Measurements from ENCODE around the gene RABGAP1. TPM values are rescaled to one million over a fixed set of nuclear protein-coding genes. Genes with fewer than 3 reads are reported as not detected.

The RABGAP1 gene
- total and polyA plus RNA-seq, 4 donors = 30.8 to 100 (median 69.7) TPM

- intact Hi-C loops (cut with DNase I) = no loop called here
- H3K4me3 ChIP-seq (ENCODE audit: low read length in 2 of 2) = no peak overlapping the region
- H3K27ac ChIP-seq (ENCODE audit: low read depth in 1 of 2, low read length in 2 of 2) = no peak overlapping the region
- peaks cover 0 to 2% of the 10 kb centered on the region in 2 donors for H3K4me1 ChIP-seq (ENCODE audit: control insufficient read depth in 1 of 2, insufficient read depth in 2 of 2, low read length in 2 of 2)
- H3K9me3 ChIP-seq (ENCODE audit: control insufficient read depth, low read length) = no peaks in the 10 kb centered on the region
- WGBS, 2 donors = 54 to 70% methylated on average over 1 of the region's 1 CpG
- no peaks in the 10 kb centered on the region for H3K36me3 ChIP-seq (ENCODE audit: control insufficient read depth in 1 of 2, insufficient read depth in 2 of 2, low read length in 1 of 2)
- no peaks in the 10 kb centered on the region for H3K27me3 ChIP-seq (ENCODE audit: control insufficient read depth in 1 of 2, insufficient read depth in 2 of 2, low read length in 1 of 2)
- no peak for ATAC-seq (ENCODE audit: low FRiP score)
- DNase-seq = no peak
Measured at GRCh38 chr9:122936883-122937282, 3.9 kb upstream of the RABGAP1 start.

DNA sequence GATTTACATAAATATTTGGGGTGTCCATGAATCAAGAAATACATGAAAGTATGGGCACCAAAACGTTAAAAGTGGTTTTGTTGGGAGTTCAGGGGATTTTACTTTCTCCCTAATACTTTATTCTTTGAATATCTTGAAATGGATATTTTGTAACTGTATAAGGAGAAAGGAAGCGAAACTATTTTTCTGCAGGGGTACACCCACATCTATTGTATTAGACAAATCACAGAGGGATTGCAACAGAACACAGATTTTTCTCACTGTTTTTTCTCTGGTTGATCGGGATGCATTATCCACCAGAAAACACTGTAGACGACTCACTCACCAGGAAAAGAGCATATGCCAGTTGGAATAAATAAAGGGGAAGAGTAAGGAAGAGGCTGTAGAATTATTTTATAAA lies 1.2 kb upstream of the RABGAP1 start:
- intact Hi-C loops (cut with DNase I) = no loop called here
- H3K27me3 ChIP-seq (ENCODE audit: control insufficient read depth in 1 of 2, insufficient read depth in 2 of 2, low read length in 1 of 2) = no peaks in the 10 kb centered on the region
- H3K4me3 ChIP-seq (ENCODE audit: low read length in 2 of 2) = no peak overlapping the region
- H3K9me3 ChIP-seq (ENCODE audit: control insufficient read depth, low read length) = no peaks in the 10 kb centered on the region
- H3K36me3 ChIP-seq (ENCODE audit: control insufficient read depth in 1 of 2, insufficient read depth in 2 of 2, low read length in 1 of 2) = no peaks in the 10 kb centered on the region
- no peak for DNase-seq
- 87 to 89% methylated on average over 4 of the region's 4 CpGs for whole genome bisulfite sequencing, 2 donors
- no peak overlapping the region for H3K27ac ChIP-seq (ENCODE audit: low read depth in 1 of 2, low read length in 2 of 2)
- no peak for ATAC-seq (ENCODE audit: low FRiP score)
- peaks cover 0 to 2% of the 10 kb centered on the region in 2 donors for H3K4me1 ChIP-seq (ENCODE audit: control insufficient read depth in 1 of 2, insufficient read depth in 2 of 2, low read length in 2 of 2)

DNA sequence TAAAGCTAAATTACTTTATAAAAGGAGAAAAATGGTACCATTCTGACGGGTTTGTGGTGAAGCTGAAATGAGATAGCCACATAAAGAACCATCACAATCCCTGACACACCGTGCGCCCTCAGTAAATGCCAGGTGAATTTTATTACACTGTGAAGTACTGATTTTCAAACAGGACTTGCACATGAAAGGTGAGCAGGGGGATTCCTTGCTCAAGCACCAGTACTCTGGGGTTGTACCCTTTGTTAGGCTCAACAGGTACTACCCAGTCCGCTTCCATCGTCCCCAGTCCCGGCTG lies 419 bp upstream of the RABGAP1 start:
- ATAC-seq (ENCODE audit: low FRiP score) = no peak
- Histone ChIP-seq H3K4me1 (ENCODE audit: control insufficient read depth in 1 of 2, insufficient read depth in 2 of 2, low read length in 2 of 2) (peaks cover 0 to 2% of the 10 kb centered on the region in 2 donors), H3K4me3 (ENCODE audit: low read length in 2 of 2) (no peak overlapping the region), H3K27me3 (ENCODE audit: control insufficient read depth in 1 of 2, insufficient read depth in 2 of 2, low read length in 1 of 2) (no peaks in the 10 kb centered on the region), H3K36me3 (ENCODE audit: control insufficient read depth in 1 of 2, insufficient read depth in 2 of 2, low read length in 1 of 2) (no peaks in the 10 kb centered on the region), H3K9me3 (ENCODE audit: control insufficient read depth, low read length) (no peaks in the 10 kb centered on the region), H3K27ac (ENCODE audit: low read depth in 1 of 2, low read length in 2 of 2) (peak overlapping the region in 1 of 2 donors; percentile 61)
- no peak for DNase-seq
- intact Hi-C loops (cut with DNase I) = loop anchor here in 1 of 2 donors (5.0 kb wide), 1 partner anchor 33 kb away; the partner anchor contains the start of gene RC3H2
- 30 to 32% methylated on average over 6 of the region's 6 CpGs for WGBS, 2 donors

DNA sequence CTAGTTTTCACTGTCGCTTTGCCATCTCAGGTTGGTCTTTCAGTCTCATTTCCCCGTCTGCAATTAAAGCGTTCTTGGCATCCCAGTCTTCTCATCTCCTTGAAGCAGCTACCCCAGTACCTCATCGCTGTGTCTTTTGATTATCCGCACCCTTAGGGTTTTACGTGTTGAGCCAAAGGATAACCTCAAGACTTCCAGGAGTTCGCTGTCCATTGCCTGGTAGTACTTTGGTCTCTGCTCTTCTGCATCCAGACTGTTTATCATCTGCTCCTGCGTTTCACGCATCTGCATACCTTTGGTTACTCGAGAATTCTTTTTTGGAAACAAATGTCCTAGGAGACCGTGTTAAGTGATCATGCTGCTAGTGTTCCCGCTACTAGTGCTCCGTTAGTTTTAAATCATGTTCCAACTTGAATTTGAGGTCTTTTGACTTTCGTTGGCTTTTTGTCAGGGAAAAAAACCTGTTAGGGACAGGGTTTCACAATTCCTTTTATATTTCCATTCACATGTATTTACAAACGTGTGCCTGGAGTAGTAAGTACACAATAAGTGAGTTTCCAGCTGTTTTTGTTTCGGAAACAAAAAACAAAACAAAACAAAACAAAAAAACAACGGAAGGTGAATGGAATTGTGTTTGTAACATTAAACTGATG lies 888 bp downstream of the RABGAP1 start:
- Histone ChIP-seq H3K4me1 (ENCODE audit: control insufficient read depth in 1 of 2, insufficient read depth in 2 of 2, low read length in 2 of 2) (peaks cover 0 to 2% of the 10 kb centered on the region in 2 donors), H3K27me3 (ENCODE audit: control insufficient read depth in 1 of 2, insufficient read depth in 2 of 2, low read length in 1 of 2) (no peaks in the 10 kb centered on the region), H3K9me3 (ENCODE audit: control insufficient read depth, low read length) (no peaks in the 10 kb centered on the region), H3K4me3 (ENCODE audit: low read length in 2 of 2) (peak overlapping the region; percentile 67 to 85), H3K36me3 (ENCODE audit: control insufficient read depth in 1 of 2, insufficient read depth in 2 of 2, low read length in 1 of 2) (no peaks in the 10 kb centered on the region), H3K27ac (ENCODE audit: low read depth in 1 of 2, low read length in 2 of 2) (peak overlapping the region; percentile 55 to 63)
- intact Hi-C loops (cut with DNase I) = loop anchor here in 1 of 2 donors (5.0 kb wide), 1 partner anchor 34 kb away; the partner anchor contains the start of gene RC3H2
- 3 to 4% methylated on average over 17 of the region's 17 CpGs for WGBS, 2 donors
- DNase-seq = no peak
- no peak for ATAC-seq (ENCODE audit: low FRiP score)

GRCh38 chr9:122944960-122945888 lies 4.4 kb downstream of the RABGAP1 start:
- intact Hi-C loops (cut with DNase I) = loop anchor here in 1 of 2 donors (5.0 kb wide), 1 partner anchor 38 kb away; the partner anchor contains the start of gene RC3H2
- Histone ChIP-seq H3K36me3 (ENCODE audit: control insufficient read depth in 1 of 2, insufficient read depth in 2 of 2, low read length in 1 of 2) (no peaks in the 10 kb centered on the region), H3K4me3 (ENCODE audit: low read length in 2 of 2) (no peak overlapping the region), H3K9me3 (ENCODE audit: control insufficient read depth, low read length) (no peaks in the 10 kb centered on the region), H3K4me1 (ENCODE audit: control insufficient read depth in 1 of 2, insufficient read depth in 2 of 2, low read length in 2 of 2) (peaks cover 0 to 2% of the 10 kb centered on the region in 2 donors), H3K27me3 (ENCODE audit: control insufficient read depth in 1 of 2, insufficient read depth in 2 of 2, low read length in 1 of 2) (no peaks in the 10 kb centered on the region), H3K27ac (ENCODE audit: low read depth in 1 of 2, low read length in 2 of 2) (no peak overlapping the region)
- no peak for DNase-seq
- ATAC-seq (ENCODE audit: low FRiP score) = no peak
- 35 to 39% methylated on average over 4 of the region's 4 CpGs for WGBS, 2 donors

GRCh38 chr9:122946461-122947005 lies 5.7 kb downstream of the RABGAP1 start:
- WGBS, 2 donors = 43 to 60% methylated on average over 1 of the region's 1 CpG
- Histone ChIP-seq H3K9me3 (ENCODE audit: control insufficient read depth, low read length) (no peaks in the 10 kb centered on the region), H3K36me3 (ENCODE audit: control insufficient read depth in 1 of 2, insufficient read depth in 2 of 2, low read length in 1 of 2) (no peaks in the 10 kb centered on the region), H3K4me1 (ENCODE audit: control insufficient read depth in 1 of 2, insufficient read depth in 2 of 2, low read length in 2 of 2) (peaks cover 0 to 1% of the 10 kb centered on the region in 2 donors), H3K27ac (ENCODE audit: low read depth in 1 of 2, low read length in 2 of 2) (no peak overlapping the region), H3K27me3 (ENCODE audit: control insufficient read depth in 1 of 2, insufficient read depth in 2 of 2, low read length in 1 of 2) (no peaks in the 10 kb centered on the region), H3K4me3 (ENCODE audit: low read length in 2 of 2) (no peak overlapping the region)
- DNase-seq (no peak), ATAC-seq (ENCODE audit: low FRiP score) (no peak)
- intact Hi-C loops (cut with DNase I) = no loop called here

GRCh38 chr9:122948313-122948712 lies 7.5 kb downstream of the RABGAP1 start:
- Histone ChIP-seq H3K27ac (ENCODE audit: low read depth in 1 of 2, low read length in 2 of 2) (no peak overlapping the region), H3K4me1 (ENCODE audit: control insufficient read depth in 1 of 2, insufficient read depth in 2 of 2, low read length in 2 of 2) (peaks cover 0 to 1% of the 10 kb centered on the region in 2 donors), H3K27me3 (ENCODE audit: control insufficient read depth in 1 of 2, insufficient read depth in 2 of 2, low read length in 1 of 2) (no peaks in the 10 kb centered on the region), H3K4me3 (ENCODE audit: low read length in 2 of 2) (no peak overlapping the region), H3K36me3 (ENCODE audit: control insufficient read depth in 1 of 2, insufficient read depth in 2 of 2, low read length in 1 of 2) (no peaks in the 10 kb centered on the region), H3K9me3 (ENCODE audit: control insufficient read depth, low read length) (no peaks in the 10 kb centered on the region)
- WGBS, 2 donors = 87 to 89% methylated on average over 3 of the region's 3 CpGs
- no peak for DNase-seq
- no peak for ATAC-seq (ENCODE audit: low FRiP score)
- intact Hi-C loops (cut with DNase I) = no loop called here

DNA sequence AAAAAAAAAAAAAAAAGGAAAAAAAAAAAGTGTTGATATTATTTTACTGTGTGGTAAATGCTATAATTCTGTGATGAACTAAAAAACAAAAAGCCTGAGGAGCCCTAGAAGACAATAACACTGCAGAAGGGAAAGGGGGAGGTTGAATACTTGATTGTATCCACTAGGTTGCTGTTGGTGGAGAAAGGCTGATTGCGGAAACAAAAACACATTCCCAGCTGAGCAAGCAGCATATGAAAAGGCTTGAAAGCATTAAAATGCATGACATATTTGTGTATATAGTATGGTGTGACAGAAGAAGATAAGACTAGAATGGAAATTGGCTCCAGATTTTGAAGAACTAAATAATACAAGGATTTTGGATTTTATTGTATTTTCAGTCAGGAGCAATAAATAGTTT lies 8.9 kb downstream of the RABGAP1 start:
- 84 to 90% methylated on average over 1 of the region's 1 CpG for WGBS, 2 donors
- H3K27ac ChIP-seq (ENCODE audit: low read depth in 1 of 2, low read length in 2 of 2) = no peak overlapping the region
- intact Hi-C loops (cut with DNase I) = no loop called here
- no peaks in the 10 kb centered on the region for H3K9me3 ChIP-seq (ENCODE audit: control insufficient read depth, low read length)
- no peak overlapping the region for H3K4me3 ChIP-seq (ENCODE audit: low read length in 2 of 2)
- no peaks in the 10 kb centered on the region for H3K36me3 ChIP-seq (ENCODE audit: control insufficient read depth in 1 of 2, insufficient read depth in 2 of 2, low read length in 1 of 2)
- DNase-seq (no peak), ATAC-seq (ENCODE audit: low FRiP score) (no peak)
- H3K4me1 ChIP-seq (ENCODE audit: control insufficient read depth in 1 of 2, insufficient read depth in 2 of 2, low read length in 2 of 2) = peaks cover 1 to 4% of the 10 kb centered on the region in 2 donors
- H3K27me3 ChIP-seq (ENCODE audit: control insufficient read depth in 1 of 2, insufficient read depth in 2 of 2, low read length in 1 of 2) = no peaks in the 10 kb centered on the region
